Measurements from ENCODE around the gene CEBPZ. TPM values are rescaled to one million over a fixed set of nuclear protein-coding genes. Genes with fewer than 3 reads are reported as not detected.
"Not testable (repeated sequence)": the region's sequence is repeated elsewhere in the genome, so short reads cannot be mapped to it uniquely, and the experiment has no call there.

Gene CEBPZ
- total and polyA plus RNA-seq, 2 of the 13 experiments (the other 11 are each of a cell fraction or from before 2014, with no cell fraction given): 14.4 to 117 TPM

GRCh38 chr2:37226863-37227262 is 4.5 kb downstream of the CEBPZ start (continued):
- TF ChIP-seq GPBP1L1 (CRISPR knock-in tag; IDR thresholded peaks at IDR 0.05) (no peak), BRF2 (CRISPR knock-in tag; IDR thresholded peaks at IDR 0.05) (no peak), ZNF878 (CRISPR knock-in tag; IDR thresholded peaks at IDR 0.05) (no peak), ZNF280B (CRISPR knock-in tag; IDR thresholded peaks at IDR 0.05; ENCODE audit: borderline replicate concordance) (no peak), ZNF709 (CRISPR knock-in tag; IDR thresholded peaks at IDR 0.05) (no peak), ZNF605 (CRISPR knock-in tag; IDR thresholded peaks at IDR 0.05) (no peak), SAP130 (CRISPR knock-in tag; IDR thresholded peaks at IDR 0.05; ENCODE audit: low read depth) (no peak), IRF1 (CRISPR knock-in tag; IDR thresholded peaks at IDR 0.05; ENCODE audit: low read depth) (no peak), ZNF224 (CRISPR knock-in tag; IDR thresholded peaks at IDR 0.05) (no peak), NFKB2 (CRISPR knock-in tag; IDR thresholded peaks at IDR 0.05; ENCODE audit: borderline replicate concordance) (no peak), MLXIP (CRISPR knock-in tag; IDR thresholded peaks at IDR 0.05; ENCODE audit: borderline replicate concordance) (no peak), PTBP1 (IDR thresholded peaks at IDR 0.05; ENCODE audit: low read depth, low read length, poor library complexity, severe bottlenecking) (no peak)

GRCh38 chr2:37225129-37225528 is 6.3 kb downstream of the CEBPZ start:
- Histone ChIP-seq H3K4me1 (ENCODE audit: insufficient read depth, low read length) (peaks cover 53% of the 10 kb centered on the region), H4K20me1 (ENCODE audit: insufficient read depth, low read length) (peaks cover 17% of the 10 kb centered on the region), H3K79me2 (ENCODE audit: insufficient read depth, low read length) (peaks cover 58% of the 10 kb centered on the region), H3K4me2 (ENCODE audit: low read depth, low read length) (peak overlapping the region; percentile 5; the same call in 1 of the 2 replicates), H3K36me3 (replicated peaks in 1 of 2; ENCODE audit: control insufficient read depth in 1 of 2, insufficient read depth in 2 of 2, low read length in 2 of 2) (peaks cover 21 to 59% of the 10 kb centered on the region in 2 experiments)
- CTCF ChIA-PET (ENCODE audit: low intra/inter-chr PET ratio, low total read pairs); H3K27me3 ChIP-seq (ENCODE audit: control insufficient read depth in 1 of 2, insufficient read depth in 2 of 2, low read length in 2 of 2); intact Hi-C loops (cut with micrococcal nuclease; ENCODE audit: unreplicated experiment); DNase-seq (ENCODE audit: low spot score); H3K27ac ChIP-seq (ENCODE audit: extremely low read length, insufficient read depth, low read length); FAIRE-seq; H2AFZ ChIP-seq (ENCODE audit: low read length); H3K4me3 ChIP-seq (replicated peaks in 1 of 3; ENCODE audit: insufficient read depth in 1 of 3, low read depth in 2 of 3, low read length in 3 of 3); H3K9ac ChIP-seq (ENCODE audit: insufficient read depth, low read depth, low read length); POLR2A ChIA-PET; BruUV-seq (replicated peaks); H3K9me3 ChIP-seq (ENCODE audit: low read length): not testable (repeated sequence)
- ATAC-seq: peak; percentile 35; the same call in 1 of the 3 replicates
- WGBS (ENCODE audit: low lambda C conversion rate): no CpG with 5 or more reads among the region's 2 CpGs
- in situ Hi-C loops (cut with HindIII; ENCODE audit: extremely low pct_ligation_motif_present, low pct_unique_long_range_greater_than_20kb): loop anchor here (5.0 kb wide), 1 partner anchor 68 kb away; the partner anchor contains the start of gene EIF2AK2
